Lower lobe of right lung (tissue), 2 donors: Measurements from ENCODE around the gene HOXB3. TPM values are rescaled to one million over a fixed set of nuclear protein-coding genes. Genes with fewer than 3 reads are reported as not detected.

Source experiments
- ATAC-seq, 2 donors: fragments of 200-7000 bp; cut with Tn5 transposase; one replicate each; pipeline ENCODE4 v1.9.1; 2020 to 2022; ENCODE audit warnings: mild to moderate bottlenecking in 2 of 2, moderate library complexity in 2 of 2
- DNase-seq: peaks from one replicate; pipeline ENCODE4 v3.0.0-alpha.2; 2020
- H3K27ac ChIP-seq: fragments of 200-600 bp; one replicate; pipeline ENCODE4 v1.8.0; 2022
- H3K27me3 ChIP-seq: fragments of 200-600 bp; one replicate; pipeline ENCODE4 v1.8.0; 2022; ENCODE audit warnings: low read depth
- H3K36me3 ChIP-seq: fragments of 200-600 bp; one replicate; pipeline ENCODE4 v1.8.0; 2022; ENCODE audit warnings: mild to moderate bottlenecking
- H3K4me1 ChIP-seq: fragments of 200-600 bp; one replicate; pipeline ENCODE4 v1.8.0; 2022
- H3K4me3 ChIP-seq: fragments of 200-600 bp; one replicate; pipeline ENCODE4 v1.8.0; 2022; ENCODE audit warnings: mild to moderate bottlenecking
- H3K9me3 ChIP-seq: fragments of 200-600 bp; one replicate; pipeline ENCODE4 v1.8.0; 2022
- intact Hi-C: fragments of 100-400 bp; cut with DNase I; formaldehyde crosslinking; loops from one replicate; pipeline ENCODE4 v1.11.0; 2022
- total RNA-seq: library from RNA; stranded (reverse); fragmentation: NEBNext Ultra II Directional; extraction: Animal tissue kit (Norgen Biotek cat#: 25700); gene quantifications from one replicate; pipeline ENCODE4 v1.2.1, GENCODE V29; 2021
- TF ChIP-seq, protein P1 (sequence below): fragments of 200-600 bp; IDR thresholded peaks from one replicate; pipeline ENCODE4 v1.8.0; 2022; ENCODE audit warnings: antibody characterized with exemption, mild to moderate bottlenecking
- donor health status: DM: no; HTN: yes; CAD: no; lungs with severe emphysema.

The HOXB3 gene
- total RNA-seq, 1 donor from 2014 or later: 11.3 TPM

DNA sequence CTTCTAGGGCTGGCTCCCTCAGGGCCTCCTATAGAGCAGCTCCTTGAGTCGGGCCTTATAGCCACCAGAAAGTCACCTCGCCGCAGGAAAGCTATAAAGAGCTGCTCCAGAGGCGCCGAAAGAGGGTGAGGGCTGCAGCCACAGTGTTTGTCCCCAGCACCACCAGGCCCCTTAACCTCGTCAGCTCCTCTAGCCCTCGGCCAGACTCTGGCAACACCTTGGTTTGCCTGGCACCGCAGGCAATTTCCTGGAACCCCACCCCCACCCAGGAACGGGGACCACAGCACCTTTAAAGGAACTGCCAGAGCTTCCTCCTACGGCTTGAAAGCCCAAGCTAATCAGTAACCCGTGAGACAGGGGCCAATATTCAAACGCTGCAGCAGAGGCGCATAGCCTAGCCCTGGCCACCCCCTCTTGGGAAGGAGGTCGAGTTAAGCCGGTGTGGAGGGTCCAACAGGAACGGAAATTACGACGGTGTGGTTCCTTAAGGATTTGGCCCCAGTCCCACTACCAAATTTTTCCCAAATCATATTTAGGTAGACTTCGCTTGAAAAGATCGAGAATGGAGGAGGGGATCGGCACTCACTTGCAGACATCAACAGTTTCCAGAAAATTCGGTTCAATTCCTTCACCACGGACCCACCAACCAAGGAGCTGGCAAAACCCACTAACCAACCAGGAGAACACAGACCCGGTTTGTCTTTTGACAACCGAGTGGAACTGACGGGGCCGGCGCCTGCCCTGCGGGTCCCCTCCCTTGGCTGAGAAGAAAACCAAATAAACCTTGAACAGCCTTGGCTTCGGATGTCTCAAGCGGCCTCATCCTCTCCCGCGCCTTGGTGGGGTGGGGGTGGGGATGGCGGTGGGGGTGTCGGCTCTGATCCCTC is 11.7 kb upstream of the HOXB3 start:
- H3K27ac ChIP-seq: no peak overlapping the region
- H3K27me3 ChIP-seq: peaks cover 97% of the 10 kb centered on the region
- DNase-seq (no peak), ATAC-seq (no peak)
- intact Hi-C loops: no loop called here
- TF ChIP-seq, protein P1, sequence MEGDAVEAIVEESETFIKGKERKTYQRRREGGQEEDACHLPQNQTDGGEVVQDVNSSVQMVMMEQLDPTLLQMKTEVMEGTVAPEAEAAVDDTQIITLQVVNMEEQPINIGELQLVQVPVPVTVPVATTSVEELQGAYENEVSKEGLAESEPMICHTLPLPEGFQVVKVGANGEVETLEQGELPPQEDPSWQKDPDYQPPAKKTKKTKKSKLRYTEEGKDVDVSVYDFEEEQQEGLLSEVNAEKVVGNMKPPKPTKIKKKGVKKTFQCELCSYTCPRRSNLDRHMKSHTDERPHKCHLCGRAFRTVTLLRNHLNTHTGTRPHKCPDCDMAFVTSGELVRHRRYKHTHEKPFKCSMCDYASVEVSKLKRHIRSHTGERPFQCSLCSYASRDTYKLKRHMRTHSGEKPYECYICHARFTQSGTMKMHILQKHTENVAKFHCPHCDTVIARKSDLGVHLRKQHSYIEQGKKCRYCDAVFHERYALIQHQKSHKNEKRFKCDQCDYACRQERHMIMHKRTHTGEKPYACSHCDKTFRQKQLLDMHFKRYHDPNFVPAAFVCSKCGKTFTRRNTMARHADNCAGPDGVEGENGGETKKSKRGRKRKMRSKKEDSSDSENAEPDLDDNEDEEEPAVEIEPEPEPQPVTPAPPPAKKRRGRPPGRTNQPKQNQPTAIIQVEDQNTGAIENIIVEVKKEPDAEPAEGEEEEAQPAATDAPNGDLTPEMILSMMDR: no peak
- no peak overlapping the region for H3K4me3 ChIP-seq
- no peaks in the 10 kb centered on the region for H3K9me3 ChIP-seq
- no peaks in the 10 kb centered on the region for H3K36me3 ChIP-seq
- H3K4me1 ChIP-seq: peaks cover 19% of the 10 kb centered on the region

DNA sequence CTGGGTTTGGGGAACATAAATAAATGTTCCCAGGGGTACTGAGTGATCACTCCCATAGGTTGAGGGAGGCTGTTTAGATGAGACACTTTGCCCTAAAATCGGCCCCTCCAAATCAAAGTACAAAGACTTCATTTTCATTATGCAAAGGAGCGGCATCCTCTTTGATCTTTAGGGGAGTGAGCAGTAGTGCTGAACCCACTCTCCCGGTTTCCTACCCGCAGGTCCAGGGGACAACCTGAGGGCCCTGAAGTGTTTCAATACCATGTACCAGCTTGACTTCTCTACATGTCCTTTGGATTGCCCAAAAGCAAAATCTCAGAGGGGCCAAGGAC is 11.1 kb upstream of the HOXB3 start:
- H3K27ac ChIP-seq: no peak overlapping the region

DNA sequence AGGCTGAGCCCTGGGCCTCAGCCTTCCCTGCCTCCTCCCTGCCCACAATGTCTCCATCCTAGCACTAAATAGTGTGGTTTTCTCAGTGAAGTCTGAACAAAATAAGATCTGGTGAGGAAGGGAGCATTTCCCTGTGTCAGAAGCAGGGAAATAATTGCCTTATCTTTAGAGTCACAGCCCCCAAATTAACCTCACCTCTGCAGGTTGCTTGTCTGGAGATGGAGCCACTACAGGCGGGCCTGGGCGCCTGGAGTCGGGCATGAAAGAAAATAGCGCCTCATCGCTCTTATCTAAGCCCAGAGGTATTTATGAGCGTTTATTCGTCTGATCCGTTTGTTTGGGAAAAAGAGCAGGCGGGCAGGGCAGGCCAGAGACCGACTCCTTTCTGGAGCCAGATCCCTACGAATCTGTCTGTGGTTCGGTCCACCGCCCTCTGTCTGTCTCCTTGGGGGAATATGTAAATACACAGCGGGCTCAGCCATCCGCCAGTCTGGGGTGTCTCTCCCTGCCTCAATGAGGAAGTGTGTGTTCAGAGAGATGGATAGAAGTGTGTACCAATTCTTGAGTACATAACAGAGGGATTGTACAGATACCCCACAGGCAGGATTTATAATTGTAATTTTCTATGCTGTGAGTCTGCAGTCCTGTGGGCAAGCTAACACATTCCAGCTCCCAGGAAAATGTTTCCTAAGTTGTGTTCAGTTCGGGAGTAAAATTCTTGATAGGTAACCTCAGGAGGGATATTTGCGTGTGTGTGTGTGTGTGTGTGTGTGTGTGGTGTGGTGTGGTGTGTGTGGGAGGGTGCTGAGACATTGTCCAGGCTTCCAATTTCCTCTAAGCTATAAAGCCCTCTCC is 10.4 kb upstream of the HOXB3 start:
- intact Hi-C loops: no loop called here
- Histone ChIP-seq H3K4me3 (no peak overlapping the region), H3K36me3 (no peaks in the 10 kb centered on the region), H3K27me3 (peaks cover 97% of the 10 kb centered on the region), H3K4me1 (peaks cover 28% of the 10 kb centered on the region), H3K27ac (no peak overlapping the region), H3K9me3 (no peaks in the 10 kb centered on the region)
- DNase-seq (no peak), ATAC-seq (no peak)
- TF ChIP-seq, protein P1: no peak

More for the DNA sequence above, 11.1 kb upstream of the HOXB3 start:
- intact Hi-C loops: no loop called here
- Histone ChIP-seq H3K27me3 (peaks cover 97% of the 10 kb centered on the region), H3K36me3 (no peaks in the 10 kb centered on the region), H3K4me3 (no peak overlapping the region), H3K4me1 (peaks cover 24% of the 10 kb centered on the region), H3K9me3 (no peaks in the 10 kb centered on the region)
- ATAC-seq (no peak), DNase-seq (no peak)
- TF ChIP-seq, protein P1: no peak

DNA sequence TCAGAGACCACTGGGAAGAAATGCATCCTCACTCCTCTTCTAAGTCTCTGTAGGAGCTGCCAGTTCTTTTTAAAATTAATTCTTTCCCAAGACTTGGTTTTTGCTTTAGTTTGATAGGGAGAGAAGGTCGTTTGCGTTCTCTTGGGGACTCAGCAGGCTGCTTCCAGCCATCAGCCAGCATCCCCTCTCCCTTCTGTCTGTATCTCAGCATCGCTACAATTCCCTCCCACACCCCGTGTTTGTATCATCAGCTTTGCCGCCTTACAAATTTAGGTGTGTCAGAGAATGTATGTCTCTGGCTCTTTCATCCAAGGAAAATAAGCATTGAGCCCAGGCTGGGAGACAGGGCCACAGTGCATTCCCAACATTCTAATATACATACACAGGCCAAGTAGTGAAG is 9.3 kb upstream of the HOXB3 start:
- no peaks in the 10 kb centered on the region for H3K9me3 ChIP-seq
- H3K27ac ChIP-seq: no peak overlapping the region
- ATAC-seq (no peak), DNase-seq (no peak)
- intact Hi-C loops: no loop called here
- peaks cover 97% of the 10 kb centered on the region for H3K27me3 ChIP-seq
- peaks cover 5% of the 10 kb centered on the region for H3K36me3 ChIP-seq
- H3K4me3 ChIP-seq: no peak overlapping the region
- TF ChIP-seq, protein P1: no peak
- peaks cover 35% of the 10 kb centered on the region for H3K4me1 ChIP-seq

DNA sequence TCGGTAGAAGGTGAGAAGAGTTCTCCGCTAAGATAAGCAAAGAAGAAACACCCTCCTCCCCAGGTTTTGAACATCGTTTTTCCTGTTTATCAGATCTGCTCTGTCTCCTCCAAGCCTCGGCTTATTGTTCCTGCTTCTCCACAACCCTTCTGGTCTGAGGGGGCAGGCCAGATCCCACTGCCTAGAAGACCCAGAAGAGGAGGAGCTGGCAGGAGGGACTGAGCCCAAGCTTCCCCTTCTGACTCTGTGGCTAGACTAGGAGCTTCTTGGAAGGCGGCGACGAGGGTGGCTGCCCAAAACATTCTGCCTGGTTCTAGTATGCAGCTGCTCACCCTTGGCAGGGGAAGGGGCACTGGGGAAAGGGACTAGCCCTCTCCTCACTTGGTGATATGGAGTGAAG is 8.7 kb upstream of the HOXB3 start:
- no peak for DNase-seq
- Histone ChIP-seq H3K4me3 (peak overlapping the region; percentile 63), H3K9me3 (no peaks in the 10 kb centered on the region), H3K27ac (no peak overlapping the region), H3K36me3 (peaks cover 5% of the 10 kb centered on the region), H3K27me3 (peaks cover 97% of the 10 kb centered on the region), H3K4me1 (peaks cover 35% of the 10 kb centered on the region)
- intact Hi-C loops: no loop called here
- no peak for ATAC-seq
- TF ChIP-seq, protein P1: no peak
